LNCaP clone FGC (cell line): Measurements from ENCODE around the gene RIN3.

ENCODE experiments used
- DNase-seq: peaks from one replicate; pipeline ENCODE4 v3.0.0-alpha.2; 2011; ENCODE audit warnings: low read depth
- H3K4me3 ChIP-seq: 2 replicates; pipeline ENCODE4 v1.5.1; 2011; ENCODE audit warnings: mild to moderate bottlenecking, low read depth, low read length, control low read depth
- TF ChIP-seq, protein P1 (sequence below): IDR thresholded peaks from 2 replicates; pipeline ENCODE4 v1.5.1; 2012; ENCODE audit warnings: mild to moderate bottlenecking; ENCODE audit not compliant: control insufficient read depth, insufficient read depth; ENCODE audit errors: extremely low read depth

RIN3 gene

DNA sequence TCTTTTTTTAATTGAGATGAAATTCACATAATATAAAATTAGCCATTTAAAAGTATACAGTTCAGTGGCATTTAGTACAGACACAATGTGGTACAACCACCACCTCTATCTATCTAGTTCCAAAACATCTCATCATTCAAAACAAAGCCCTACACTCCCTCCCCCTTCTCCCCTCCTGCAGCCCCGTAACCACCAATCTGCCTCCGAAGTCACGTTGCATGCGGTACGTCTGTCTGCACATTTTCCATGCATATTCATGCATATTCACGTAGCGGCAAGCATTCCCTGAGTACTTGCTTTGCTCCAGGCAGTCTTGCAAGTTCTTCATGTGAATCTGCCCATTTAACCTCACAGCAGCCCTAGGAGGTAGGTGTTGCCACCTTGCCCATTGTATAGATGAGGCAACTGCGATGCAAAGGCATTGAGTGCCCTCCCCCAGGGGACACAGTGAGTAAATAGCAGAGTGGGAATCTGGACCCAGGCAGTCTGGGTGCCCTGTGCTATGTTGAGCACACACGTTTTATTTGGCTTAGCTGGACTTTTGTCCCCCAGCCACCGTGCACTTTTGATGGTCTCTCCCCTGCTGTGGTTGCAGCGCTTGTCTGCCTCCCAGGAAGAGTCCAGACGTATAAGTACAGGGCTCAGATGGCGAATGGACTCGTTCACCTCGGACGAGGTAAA is 43.4 kb downstream of the RIN3 start:
- TF ChIP-seq, protein P1, sequence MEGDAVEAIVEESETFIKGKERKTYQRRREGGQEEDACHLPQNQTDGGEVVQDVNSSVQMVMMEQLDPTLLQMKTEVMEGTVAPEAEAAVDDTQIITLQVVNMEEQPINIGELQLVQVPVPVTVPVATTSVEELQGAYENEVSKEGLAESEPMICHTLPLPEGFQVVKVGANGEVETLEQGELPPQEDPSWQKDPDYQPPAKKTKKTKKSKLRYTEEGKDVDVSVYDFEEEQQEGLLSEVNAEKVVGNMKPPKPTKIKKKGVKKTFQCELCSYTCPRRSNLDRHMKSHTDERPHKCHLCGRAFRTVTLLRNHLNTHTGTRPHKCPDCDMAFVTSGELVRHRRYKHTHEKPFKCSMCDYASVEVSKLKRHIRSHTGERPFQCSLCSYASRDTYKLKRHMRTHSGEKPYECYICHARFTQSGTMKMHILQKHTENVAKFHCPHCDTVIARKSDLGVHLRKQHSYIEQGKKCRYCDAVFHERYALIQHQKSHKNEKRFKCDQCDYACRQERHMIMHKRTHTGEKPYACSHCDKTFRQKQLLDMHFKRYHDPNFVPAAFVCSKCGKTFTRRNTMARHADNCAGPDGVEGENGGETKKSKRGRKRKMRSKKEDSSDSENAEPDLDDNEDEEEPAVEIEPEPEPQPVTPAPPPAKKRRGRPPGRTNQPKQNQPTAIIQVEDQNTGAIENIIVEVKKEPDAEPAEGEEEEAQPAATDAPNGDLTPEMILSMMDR = no peak
- H3K4me3 ChIP-seq = no peak overlapping the region
- DNase-seq = no peak

DNA sequence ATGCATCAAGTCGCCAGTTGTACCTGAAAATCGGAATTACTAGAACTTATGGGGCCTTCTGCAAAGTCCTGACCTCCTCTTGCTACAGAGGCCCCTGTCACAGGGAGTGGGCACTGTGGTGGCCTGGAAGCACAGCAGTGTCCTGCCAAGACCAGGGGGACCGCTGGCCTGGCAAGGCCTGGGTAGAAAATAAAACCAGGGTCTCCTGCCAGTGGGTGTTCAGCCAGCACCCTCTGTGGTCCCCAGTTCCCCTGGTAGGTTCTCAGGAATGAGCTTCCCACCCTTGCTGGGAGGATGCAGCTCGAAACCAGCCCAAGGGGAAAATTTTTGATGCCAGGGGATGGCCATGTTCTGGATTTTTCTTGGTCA is 43.9 kb downstream of the RIN3 start:
- DNase-seq = no peak
- TF ChIP-seq, protein P1 = no peak
- H3K4me3 ChIP-seq = no peak overlapping the region

DNA sequence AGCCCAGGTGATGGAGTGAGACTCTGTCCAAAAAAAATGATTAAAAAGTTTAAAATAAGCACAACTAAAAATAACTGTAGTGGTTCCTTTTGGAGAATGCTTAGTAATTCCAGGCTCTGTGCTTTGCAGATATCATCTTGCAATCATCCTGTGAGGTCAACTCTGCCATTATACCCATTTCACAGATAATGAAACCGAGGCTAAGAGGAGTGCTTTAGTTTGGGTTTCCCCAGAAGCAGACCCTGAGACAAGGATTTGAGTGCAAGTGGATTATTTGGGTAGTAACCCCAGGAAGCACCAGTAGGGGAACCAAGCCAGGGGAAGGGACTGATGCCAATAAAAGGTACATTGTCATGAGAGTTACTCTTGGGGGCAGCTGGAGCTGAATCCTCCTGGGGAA is 44.7 kb downstream of the RIN3 start:
- TF ChIP-seq, protein P1 = no peak

DNA sequence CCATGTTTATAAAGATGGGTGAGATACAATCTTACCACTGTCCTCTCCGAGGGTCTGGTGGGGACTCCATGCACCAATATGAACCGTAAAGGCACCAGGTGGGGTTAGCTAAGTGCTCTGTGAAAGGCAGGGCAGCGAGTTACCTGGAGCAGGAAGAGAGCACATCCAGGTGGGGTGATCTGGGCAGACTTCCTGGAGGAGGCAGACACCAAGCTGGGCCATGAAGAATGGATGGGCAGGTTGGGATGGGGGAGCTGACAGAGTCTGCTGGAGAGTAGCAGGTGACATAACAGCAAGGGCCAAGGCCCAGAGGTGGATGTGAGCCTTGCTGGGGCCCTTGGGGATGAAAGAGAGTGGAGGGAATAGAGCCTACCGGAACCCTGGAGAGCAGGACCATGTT is 45.9 kb downstream of the RIN3 start:
- TF ChIP-seq, protein P1 = no peak
- no peak for DNase-seq
- no peak overlapping the region for H3K4me3 ChIP-seq

More for the DNA sequence above, 44.7 kb downstream of the RIN3 start:
- H3K4me3 ChIP-seq = no peak overlapping the region
- no peak for DNase-seq

DNA sequence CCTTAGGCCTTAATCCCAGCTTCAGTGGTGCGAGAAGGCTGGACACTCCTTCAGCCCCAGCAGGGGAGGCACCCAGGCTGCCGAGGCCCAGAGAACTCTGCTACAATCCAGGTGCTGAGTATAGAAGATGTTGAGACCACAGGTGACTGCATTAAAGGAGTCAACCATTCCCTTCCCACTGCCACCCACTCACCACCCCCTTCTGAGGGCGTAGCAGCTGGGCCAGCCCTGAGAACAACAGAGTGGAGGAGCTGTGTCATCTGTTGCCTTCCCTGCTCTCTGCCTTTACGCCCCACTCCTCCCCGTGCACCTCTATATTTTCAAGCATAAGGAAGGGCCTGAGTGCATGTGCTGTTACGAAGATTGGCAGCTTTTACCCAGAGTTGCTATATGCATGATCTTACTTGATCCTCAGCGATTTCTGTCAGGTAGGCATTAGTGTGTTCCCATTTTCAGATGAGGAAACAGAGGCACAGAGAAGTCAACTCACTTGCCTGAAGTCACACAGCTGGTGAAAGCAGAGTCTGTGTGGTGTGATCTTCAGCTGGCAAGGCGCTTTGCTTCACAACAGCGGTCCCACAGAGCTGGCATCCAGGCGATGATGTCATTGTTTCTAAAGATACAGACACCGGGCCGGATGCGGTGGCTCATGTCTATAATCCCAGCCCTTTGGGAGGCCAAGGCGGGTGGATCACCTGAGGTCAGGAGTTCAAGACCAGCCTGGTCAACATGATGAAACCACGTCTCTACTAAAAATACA is 46.7 kb downstream of the RIN3 start:
- DNase-seq = no peak
- H3K4me3 ChIP-seq = no peak overlapping the region
- TF ChIP-seq, protein P1 = no peak

DNA sequence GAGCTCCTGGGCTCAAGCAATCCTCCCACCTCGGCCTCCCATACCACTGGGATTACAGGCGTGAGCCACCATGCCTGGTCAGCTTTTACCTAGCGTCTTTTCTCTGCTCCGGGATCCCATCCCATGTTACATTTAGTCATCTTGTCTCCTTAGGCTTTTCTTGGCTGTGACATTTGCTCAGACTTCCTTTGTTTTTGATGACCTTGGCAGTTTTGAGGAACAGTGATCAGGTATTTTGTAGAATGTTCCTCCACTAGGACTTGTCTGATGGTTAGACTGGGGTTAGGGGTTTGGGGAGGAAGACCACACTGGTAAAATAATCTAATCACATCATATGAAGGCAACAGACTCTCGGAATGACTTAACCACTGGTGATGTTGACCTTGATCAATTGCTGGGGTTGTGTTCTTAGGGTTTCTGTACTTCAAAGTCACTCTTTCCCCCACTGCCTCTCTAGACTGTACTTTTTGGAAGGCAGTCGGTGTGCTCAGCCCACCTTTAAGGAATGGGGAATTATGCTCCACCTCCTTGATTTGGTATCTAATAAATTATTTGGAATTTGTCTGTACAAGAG is 48.4 kb downstream of the RIN3 start:
- H3K4me3 ChIP-seq = no peak overlapping the region
- no peak for DNase-seq
- TF ChIP-seq, protein P1 = no peak
